GM19468 (cell line): ENCODE results near the gene PAPSS1.
"Not testable (repeated sequence)": the region's sequence is repeated elsewhere in the genome, so short reads cannot be mapped to it uniquely, and the experiment has no call there.

Source experiments
- ATAC-seq: cut with Tn5 transposase; IDR thresholded peaks from one replicate; pipeline ENCODE4 v1.9.1; 2021; ENCODE audit warnings: mild to moderate bottlenecking, moderate library complexity, moderate number of reproducible peaks; ENCODE audit not compliant: unreplicated experiment; ENCODE audit errors: extremely low read depth

PAPSS1 gene

GRCh38 chr4:107692202-107692601 lies 27.8 kb downstream of the PAPSS1 start:
- ATAC-seq = no peak

- no peak for ATAC-seq
These were observed 28.7 kb downstream of the PAPSS1 start for GRCh38 chr4:107691378-107691777.

- no peak for ATAC-seq
These were observed 30.0 kb downstream of the PAPSS1 start for GRCh38 chr4:107689912-107690587.

GRCh38 chr4:107688421-107688820 lies 31.6 kb downstream of the PAPSS1 start:
- ATAC-seq = no peak

- no peak for ATAC-seq
These were observed 34.3 kb downstream of the PAPSS1 start for GRCh38 chr4:107685740-107686139.

GRCh38 chr4:107683873-107684272 lies 36.2 kb downstream of the PAPSS1 start:
- ATAC-seq = no peak

GRCh38 chr4:107682306-107682705 lies 37.7 kb downstream of the PAPSS1 start:
- no peak for ATAC-seq

- no peak for ATAC-seq
These were observed 51.0 kb downstream of the PAPSS1 start for GRCh38 chr4:107669068-107669467.

GRCh38 chr4:107666134-107666533 lies 53.9 kb downstream of the PAPSS1 start:
- no peak for ATAC-seq

GRCh38 chr4:107665001-107665400 lies 55.0 kb downstream of the PAPSS1 start:
- ATAC-seq = no peak

- no peak for ATAC-seq
These were observed 61.4 kb downstream of the PAPSS1 start for GRCh38 chr4:107658400-107659336.

- no peak for ATAC-seq
These were observed 64.7 kb downstream of the PAPSS1 start for GRCh38 chr4:107655289-107655688.

GRCh38 chr4:107654694-107655093 lies 65.3 kb downstream of the PAPSS1 start:
- no peak for ATAC-seq

- ATAC-seq = not testable (repeated sequence)
These were observed 68.6 kb downstream of the PAPSS1 start for GRCh38 chr4:107651408-107651807.

GRCh38 chr4:107650251-107650650 lies 69.8 kb downstream of the PAPSS1 start:
- ATAC-seq = no peak

GRCh38 chr4:107648178-107648991 lies 71.6 kb downstream of the PAPSS1 start:
- ATAC-seq = no peak

- no peak for ATAC-seq
These were observed 72.4 kb downstream of the PAPSS1 start for GRCh38 chr4:107647591-107647990.

- no peak for ATAC-seq
These were observed 74.4 kb downstream of the PAPSS1 start for GRCh38 chr4:107645604-107646003.

GRCh38 chr4:107643021-107643420 lies 77.0 kb downstream of the PAPSS1 start:
- ATAC-seq = no peak

- ATAC-seq = no peak
These were observed 79.2 kb downstream of the PAPSS1 start for GRCh38 chr4:107640878-107641277.

GRCh38 chr4:107640197-107640596 lies 79.8 kb downstream of the PAPSS1 start:
- no peak for ATAC-seq
